Left lung (tissue), 10 donors: Measurements from ENCODE around the gene HTR3E. TPM values are rescaled to one million over a fixed set of nuclear protein-coding genes. Genes with fewer than 3 reads are reported as not detected.
"Not testable (repeated sequence)": the region's sequence is repeated elsewhere in the genome, so short reads cannot be mapped to it uniquely, and the experiment has no call there.

ENCODE experiments used
- ATAC-seq: fragments of 200-7000 bp; cut with Tn5 transposase; one replicate; pipeline ENCODE4 v1.9.1; 2020; ENCODE audit warnings: moderate library complexity
- DNase-seq, 4 donors: peaks; one replicate each; pipeline ENCODE4 v3.0.0-alpha.2; 2013 to 2020
- H3K27ac ChIP-seq, 2 donors: fragments of 200-600 bp; sonication (generic) in 1 of 2; one replicate each; pipeline versions ENCODE4 v1.5.0 to v1.8.0; 2020 to 2021
- H3K27me3 ChIP-seq, 2 donors: fragments of 200-600 bp; sonication (generic) in 1 of 2; one replicate each; pipeline versions ENCODE4 v1.5.0 to v1.8.0; 2020 to 2021
- H3K36me3 ChIP-seq, 2 donors: fragments of 200-600 bp; sonication (generic) in 1 of 2; one replicate each; pipeline versions ENCODE4 v1.5.0 to v1.8.0; 2020 to 2021
- H3K4me1 ChIP-seq, 2 donors: fragments of 200-600 bp; one replicate each; pipeline ENCODE4 v1.8.0; 2021
- H3K4me3 ChIP-seq, 2 donors: fragments of 200-600 bp; sonication (generic) in 1 of 2; one replicate each; pipeline versions ENCODE4 v1.5.0 to v1.8.0; 2020 to 2021; ENCODE audit warnings: mild to moderate bottlenecking in 1 of 2
- H3K9me3 ChIP-seq, 2 donors: fragments of 200-600 bp; sonication (generic) in 1 of 2; one replicate each; pipeline versions ENCODE4 v1.5.0 to v1.8.0; 2020 to 2021
- CTCF ChIP-seq, 2 donors: fragments of 200-600 bp; sonication (generic) in 1 of 2; IDR thresholded peaks; one replicate each; pipeline versions ENCODE4 v1.5.0 to v1.8.0; 2021; ENCODE audit warnings: antibody characterized with exemption in 2 of 2
- intact Hi-C, 2 donors: fragments of 100-400 bp; cut with DNase I; formaldehyde crosslinking; loops; one replicate each; pipeline versions ENCODE4 v1.11.2 to v1.14.2; 2022
- polyA plus RNA-seq, 6 donors: library from polyadenylated mRNA; unstranded; fragments of 120-200 nt; gene quantifications; one replicate each; pipeline ENCODE4 v1.2.1, GENCODE V29; 2013; ENCODE audit not compliant: insufficient read length in 6 of 6
- total RNA-seq, 2 donors: library from RNA; stranded (reverse); fragmentation: NEBNext Ultra II Directional; extraction: Animal tissue kit (Norgen Biotek cat#: 25700); gene quantifications; one replicate each; pipeline ENCODE4 v1.2.1, GENCODE V29; 2021
- donor health status: DM: no; HTN: yes; CAD: no.
- donor health status: DM: no; HTN: no; CAD: no.

HTR3E gene
- total and polyA plus RNA-seq, 8 donors = not detected

GRCh38 chr3:184110316-184110725, 13.5 kb downstream of the HTR3E start:
- DNase-seq = no peak
- no peak for TF ChIP-seq CTCF (IDR thresholded peaks at IDR 0.05)
- Histone ChIP-seq H3K9me3 (no peaks in the 10 kb centered on the region), H3K4me1 (no peaks in the 10 kb centered on the region), H3K36me3 (no peaks in the 10 kb centered on the region), H3K27me3 (no peaks in the 10 kb centered on the region), H3K4me3 (no peak overlapping the region), H3K27ac (no peak overlapping the region)
- intact Hi-C loops = no loop called here
- no peak for ATAC-seq

- no peaks in the 10 kb centered on the region for H3K27me3 ChIP-seq
- no peaks in the 10 kb centered on the region for H3K36me3 ChIP-seq
- intact Hi-C loops = no loop called here
- no peak for TF ChIP-seq CTCF (IDR thresholded peaks at IDR 0.05)
- H3K4me1 ChIP-seq = no peaks in the 10 kb centered on the region
- no peak for DNase-seq
- H3K4me3 ChIP-seq = no peak overlapping the region
- no peak for ATAC-seq
- no peak overlapping the region for H3K27ac ChIP-seq
- H3K9me3 ChIP-seq = no peaks in the 10 kb centered on the region
Measured at GRCh38 chr3:184116017-184116416, 19.2 kb downstream of the HTR3E start.

- no peaks in the 10 kb centered on the region for H3K36me3 ChIP-seq
- ATAC-seq (no peak), DNase-seq (no peak)
- H3K4me3 ChIP-seq = no peak overlapping the region
- intact Hi-C loops = no loop called here
- H3K27me3 ChIP-seq = no peaks in the 10 kb centered on the region
- H3K9me3 ChIP-seq = no peaks in the 10 kb centered on the region
- H3K4me1 ChIP-seq = no peaks in the 10 kb centered on the region
- no peak for TF ChIP-seq CTCF (IDR thresholded peaks at IDR 0.05)
- no peak overlapping the region for H3K27ac ChIP-seq
Measured at GRCh38 chr3:184117636-184118035, 20.8 kb downstream of the HTR3E start.

GRCh38 chr3:184121031-184121430, 24.2 kb downstream of the HTR3E start:
- DNase-seq, H3K27me3 ChIP-seq, ATAC-seq, H3K4me1 ChIP-seq, H3K4me3 ChIP-seq, intact Hi-C loops, H3K27ac ChIP-seq, H3K9me3 ChIP-seq, H3K36me3 ChIP-seq: not testable (repeated sequence)

- H3K27ac ChIP-seq = no peak overlapping the region
- ATAC-seq = no peak
- intact Hi-C loops = no loop called here
- H3K36me3 ChIP-seq = no peaks in the 10 kb centered on the region
- DNase-seq = no peak
- no peaks in the 10 kb centered on the region for H3K4me1 ChIP-seq
- H3K27me3 ChIP-seq = no peaks in the 10 kb centered on the region
- H3K9me3 ChIP-seq = no peaks in the 10 kb centered on the region
- no peak for TF ChIP-seq CTCF (IDR thresholded peaks at IDR 0.05)
- H3K4me3 ChIP-seq = no peak overlapping the region
Measured at GRCh38 chr3:184126006-184126405, 29.1 kb downstream of the HTR3E start.

- H3K36me3 ChIP-seq = no peaks in the 10 kb centered on the region
- intact Hi-C loops = no loop called here
- ATAC-seq (peak; percentile 90), DNase-seq (peak in 2 of 4 donors; percentile 46 to 47)
- H3K4me1 ChIP-seq = peaks cover 0 to 4% of the 10 kb centered on the region in 2 donors
- TF ChIP-seq CTCF (IDR thresholded peaks at IDR 0.05) = peak in 1 of 2 donors; percentile 26
- no peak overlapping the region for H3K27ac ChIP-seq
- no peaks in the 10 kb centered on the region for H3K27me3 ChIP-seq
- H3K9me3 ChIP-seq = no peaks in the 10 kb centered on the region
- H3K4me3 ChIP-seq = no peak overlapping the region
Measured at GRCh38 chr3:184129012-184129411, 32.1 kb downstream of the HTR3E start.
